NOMO-1 treated with DMSO at 0.1 percent for 48 hours (cell line): ENCODE measurements around the gene TMIGD2.

Experiments
- DNase-seq: peaks from one replicate; lab custom pipeline; 2025; ENCODE audit not compliant: unreplicated experiment; lab: John Stamatoyannopoulos, UW

TMIGD2 gene

GRCh38 chr19:4326837-4327251, 24.7 kb upstream of the TMIGD2 start:
- DNase-seq, result no peak

- DNase-seq, result no peak
Observed at GRCh38 chr19:4326215-4326836, 24.1 kb upstream of the TMIGD2 start.

GRCh38 chr19:4324228-4324627, 22.0 kb upstream of the TMIGD2 start:
- DNase-seq, result no peak

- DNase-seq, result no peak
Observed at GRCh38 chr19:4323692-4324091, 21.5 kb upstream of the TMIGD2 start.

GRCh38 chr19:4322942-4323665, 20.9 kb upstream of the TMIGD2 start:
- DNase-seq, result no peak

GRCh38 chr19:4320419-4320818, 18.2 kb upstream of the TMIGD2 start:
- DNase-seq, result no peak

GRCh38 chr19:4319067-4319718, 17.0 kb upstream of the TMIGD2 start:
- DNase-seq, result peak; percentile 30

GRCh38 chr19:4318460-4318859, 16.3 kb upstream of the TMIGD2 start:
- no peak for DNase-seq

GRCh38 chr19:4316956-4317355, 14.8 kb upstream of the TMIGD2 start:
- DNase-seq, result no peak

GRCh38 chr19:4313847-4314490, 11.8 kb upstream of the TMIGD2 start:
- DNase-seq, result no peak

GRCh38 chr19:4310247-4311121, 8.3 kb upstream of the TMIGD2 start:
- DNase-seq, result no peak

- no peak for DNase-seq
Observed at GRCh38 chr19:4305659-4306058, 3.5 kb upstream of the TMIGD2 start.

- no peak for DNase-seq
Observed at GRCh38 chr19:4305257-4305612, 3.0 kb upstream of the TMIGD2 start.

- DNase-seq, result peak; percentile 33
Observed at GRCh38 chr19:4304538-4305256, 2.5 kb upstream of the TMIGD2 start, which contains the start of gene FSD1. TSS of gene FSD1 (plus strand) at chr19:4304598. CDS start at chr19:4304747, 149 bp downstream.

- DNase-seq, result no peak
Observed at GRCh38 chr19:4303819-4304537, 1.8 kb upstream of the TMIGD2 start.

- DNase-seq, result no peak
Observed at GRCh38 chr19:4301590-4302242, 473 bp downstream of the TMIGD2 start.

- no peak for DNase-seq
Observed at GRCh38 chr19:4300589-4300988, 1.6 kb downstream of the TMIGD2 start.

- DNase-seq, result no peak
Observed at GRCh38 chr19:4298810-4299550, 3.2 kb downstream of the TMIGD2 start.
